ENCODE measurements around the gene TPST1. TPM values are rescaled to one million over a fixed set of nuclear protein-coding genes. Genes with fewer than 3 reads are reported as not detected.
"Not testable (repeated sequence)": the region's sequence is repeated elsewhere in the genome, so short reads cannot be mapped to it uniquely, and the experiment has no call there.

TPST1 gene
- total RNA-seq, 4 donors from 2014 or later: 5.4 to 58.6 (median 12.5) TPM

DNA sequence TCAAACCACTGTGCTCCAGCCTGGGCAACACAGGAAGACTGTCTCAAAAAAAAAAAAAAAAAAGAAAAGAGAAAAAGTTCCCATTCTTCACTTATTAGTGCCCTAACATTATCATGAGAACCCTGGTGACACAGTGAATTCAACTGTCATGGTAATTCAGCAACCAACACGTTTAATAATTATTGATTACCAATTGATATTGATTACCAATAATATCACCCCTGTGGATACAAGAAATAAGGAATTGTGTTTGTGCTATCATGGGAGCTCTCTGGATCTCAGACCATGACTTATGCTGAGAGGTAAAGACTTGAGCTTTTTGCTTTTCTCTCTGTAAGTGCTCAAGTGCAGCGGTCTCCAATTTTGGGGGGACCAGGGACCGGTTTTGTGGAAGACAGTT is 195.3 kb downstream of the TPST1 start:
- no peak overlapping the region for H3K27ac ChIP-seq
- no peak for DNase-seq
- H3K27me3 ChIP-seq: no peaks in the 10 kb centered on the region
- no peak overlapping the region for H3K4me3 ChIP-seq
- no peaks in the 10 kb centered on the region for H3K4me1 ChIP-seq
- no peaks in the 10 kb centered on the region for H3K9me3 ChIP-seq
- H3K36me3 ChIP-seq: no peaks in the 10 kb centered on the region
- TF ChIP-seq POLR2A (IDR thresholded peaks at IDR 0.05): no peak
- TF ChIP-seq, protein P1, sequence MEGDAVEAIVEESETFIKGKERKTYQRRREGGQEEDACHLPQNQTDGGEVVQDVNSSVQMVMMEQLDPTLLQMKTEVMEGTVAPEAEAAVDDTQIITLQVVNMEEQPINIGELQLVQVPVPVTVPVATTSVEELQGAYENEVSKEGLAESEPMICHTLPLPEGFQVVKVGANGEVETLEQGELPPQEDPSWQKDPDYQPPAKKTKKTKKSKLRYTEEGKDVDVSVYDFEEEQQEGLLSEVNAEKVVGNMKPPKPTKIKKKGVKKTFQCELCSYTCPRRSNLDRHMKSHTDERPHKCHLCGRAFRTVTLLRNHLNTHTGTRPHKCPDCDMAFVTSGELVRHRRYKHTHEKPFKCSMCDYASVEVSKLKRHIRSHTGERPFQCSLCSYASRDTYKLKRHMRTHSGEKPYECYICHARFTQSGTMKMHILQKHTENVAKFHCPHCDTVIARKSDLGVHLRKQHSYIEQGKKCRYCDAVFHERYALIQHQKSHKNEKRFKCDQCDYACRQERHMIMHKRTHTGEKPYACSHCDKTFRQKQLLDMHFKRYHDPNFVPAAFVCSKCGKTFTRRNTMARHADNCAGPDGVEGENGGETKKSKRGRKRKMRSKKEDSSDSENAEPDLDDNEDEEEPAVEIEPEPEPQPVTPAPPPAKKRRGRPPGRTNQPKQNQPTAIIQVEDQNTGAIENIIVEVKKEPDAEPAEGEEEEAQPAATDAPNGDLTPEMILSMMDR (IDR thresholded peaks at IDR 0.05): no peak

DNA sequence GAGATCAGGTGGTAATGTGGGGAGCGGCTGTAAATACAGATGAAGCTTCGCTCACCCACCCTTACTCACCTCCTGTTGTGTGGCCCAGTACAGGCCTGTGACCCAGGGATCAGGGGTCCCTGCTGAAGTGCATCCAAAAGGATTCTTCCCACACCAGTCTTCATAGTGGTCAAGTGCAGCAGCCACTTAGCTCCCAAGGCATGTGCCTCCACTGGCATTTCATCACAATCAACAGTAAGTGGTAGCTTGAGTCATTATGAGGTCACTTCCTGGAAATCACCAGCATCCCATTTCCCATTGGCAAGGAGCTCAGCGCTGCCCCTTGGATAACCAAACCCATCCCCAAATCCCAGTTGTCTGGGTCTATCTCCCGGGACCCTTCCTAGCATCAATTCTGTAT is 196.0 kb downstream of the TPST1 start:
- not testable (repeated sequence) for DNase-seq, H3K9me3 ChIP-seq, H3K27me3 ChIP-seq, H3K36me3 ChIP-seq, H3K4me3 ChIP-seq, H3K4me1 ChIP-seq, H3K27ac ChIP-seq

DNA sequence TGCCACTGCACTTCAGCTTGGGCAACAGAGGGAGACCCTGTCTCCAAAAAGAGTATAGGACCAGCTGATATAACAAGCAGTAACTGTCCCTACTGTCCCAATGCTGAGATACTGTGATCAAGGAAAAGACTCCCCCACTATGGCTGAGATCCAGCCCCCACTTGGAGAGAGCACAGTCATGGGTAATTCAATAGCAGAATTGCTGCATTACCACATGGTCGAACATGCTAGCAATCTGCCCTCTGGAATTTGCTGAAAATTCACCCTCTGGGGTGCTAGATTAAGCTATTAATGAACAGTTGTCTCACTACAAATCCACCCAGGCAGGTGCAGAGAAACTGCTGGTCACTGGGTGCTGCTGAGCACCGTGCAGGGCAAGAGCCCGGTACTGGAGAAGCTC is 196.8 kb downstream of the TPST1 start:
- H3K36me3 ChIP-seq, H3K4me3 ChIP-seq, H3K4me1 ChIP-seq, H3K27ac ChIP-seq, DNase-seq, H3K27me3 ChIP-seq, H3K9me3 ChIP-seq: not testable (repeated sequence)

DNA sequence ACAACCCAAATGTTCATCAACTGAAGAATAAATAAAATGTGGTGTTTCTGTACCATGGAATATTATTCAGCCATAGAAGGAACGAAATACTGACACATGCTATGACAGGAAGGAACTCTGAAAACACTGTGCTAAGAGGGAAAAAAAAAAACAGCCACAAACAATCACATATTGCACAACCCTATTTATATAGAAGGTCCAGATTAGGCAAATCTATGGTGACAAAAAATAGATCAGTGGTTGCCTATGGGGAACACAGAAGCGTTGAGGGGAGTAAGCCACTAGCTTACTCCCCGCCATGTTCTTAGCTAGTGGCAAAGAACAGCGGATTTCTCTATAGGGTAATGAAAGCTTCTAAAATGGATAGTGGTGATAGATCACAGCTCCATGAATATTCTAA is 198.4 kb downstream of the TPST1 start:
- Histone ChIP-seq H3K27me3 (no peaks in the 10 kb centered on the region), H3K9me3 (no peaks in the 10 kb centered on the region), H3K36me3 (peaks cover 0 to 6% (median 0%) of the 10 kb centered on the region in 3 donors), H3K4me3 (no peak overlapping the region), H3K4me1 (no peaks in the 10 kb centered on the region), H3K27ac (no peak overlapping the region)
- DNase-seq: no peak
- no peak for TF ChIP-seq POLR2A (IDR thresholded peaks at IDR 0.05)
- TF ChIP-seq, protein P1 (IDR thresholded peaks at IDR 0.05): no peak

DNA sequence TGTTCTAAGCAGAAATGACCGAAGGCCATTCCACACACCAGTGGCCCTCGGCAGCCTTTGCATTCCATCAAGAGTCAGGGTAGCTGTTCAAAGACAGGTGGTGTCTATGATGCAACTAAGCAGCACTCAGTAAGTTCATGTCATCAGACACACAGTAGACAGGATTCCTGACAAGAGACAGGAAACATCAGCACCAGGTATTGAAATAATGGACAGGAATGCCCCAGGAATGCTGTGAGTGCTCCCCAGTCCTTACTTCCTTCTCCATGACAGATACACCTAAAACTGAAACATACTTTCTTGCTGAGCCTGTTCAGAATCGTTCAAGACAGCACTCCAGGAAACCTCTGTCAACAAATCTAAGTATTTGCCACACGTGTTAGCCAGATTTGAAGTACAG is 204.4 kb downstream of the TPST1 start:
- Histone ChIP-seq H3K36me3 (peaks cover 0 to 16% (median 0%) of the 10 kb centered on the region in 3 donors), H3K4me1 (peaks cover 0 to 13% (median 3%) of the 10 kb centered on the region in 4 donors), H3K9me3 (no peaks in the 10 kb centered on the region), H3K4me3 (no peak overlapping the region), H3K27me3 (no peaks in the 10 kb centered on the region), H3K27ac (no peak overlapping the region)
- no peak for DNase-seq
- TF ChIP-seq, protein P1 (IDR thresholded peaks at IDR 0.05): no peak
- no peak for TF ChIP-seq POLR2A (IDR thresholded peaks at IDR 0.05)

Small RNA genes within 50 kb of the gene (small RNA-seq; reads per million reads assigned to genes)
- gene RNU6-313P: 0 reads per million in 2 donors

Other genes starting within 250 kb of the TPST1 start
- 10 to 100 TPM; 29.8 to 56.9 (median 48.4) TPM for gene GUSB, start 223.1 kb upstream of the TPST1 start, total RNA-seq
- gene ASL, start 129.5 kb upstream of the TPST1 start, total RNA-seq: 100 to 1,000 TPM in 3 of 4 donors, 10 to 100 TPM in 1; 48.7 to 178 (median 137) TPM
- 10 to 100 TPM; 24.7 to 67.7 (median 42.2) TPM for gene CRCP, start 90.5 kb upstream of the TPST1 start, total RNA-seq

Data from Peyer's patch (tissue), 4 donors.